Breast epithelium (tissue), 3 donors: ENCODE results near the gene NMBR.

Experiments used
- POLR2A ChIP-seq: fragments of 450-650 bp; IDR thresholded peaks from one replicate; pipeline ENCODE4 v1.6.1; 2016; ENCODE audit warnings: antibody characterized with exemption, mild to moderate bottlenecking, moderate library complexity
- POLR2AphosphoS5 ChIP-seq, 3 donors: sonication (generic); formaldehyde crosslinking; IDR thresholded peaks; one replicate each; pipeline ENCODE4 v1.6.1; 2017; ENCODE audit warnings: antibody characterized with exemption in 3 of 3
- TF ChIP-seq, protein P1 (sequence below), 3 donors: fragments of 450-650 bp; IDR thresholded peaks; one replicate each; pipeline ENCODE4 v1.5.1; 2016 to 2017; ENCODE audit warnings: antibody characterized with exemption in 3 of 3, mild to moderate bottlenecking in 3 of 3, moderate library complexity in 3 of 3

DNA sequence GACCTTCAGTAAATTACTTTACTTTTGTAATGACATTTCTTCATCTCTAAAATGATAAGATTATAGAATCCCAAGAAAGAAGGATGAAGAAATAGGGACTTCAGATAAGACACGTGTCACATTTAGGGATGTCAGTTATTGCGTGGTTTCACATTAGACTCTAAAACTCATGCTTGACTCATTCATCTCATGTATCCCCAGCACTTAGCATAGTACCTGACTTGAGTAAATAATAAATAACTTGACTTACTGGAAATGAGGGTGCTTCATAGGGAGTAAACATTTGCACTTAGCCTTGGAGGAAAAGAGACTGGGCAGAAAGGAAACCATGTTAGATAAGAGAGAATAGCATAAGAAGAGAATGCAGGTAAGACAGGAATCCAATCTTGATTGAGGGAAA is 37.4 kb upstream of the NMBR start:
- TF ChIP-seq, protein P1, sequence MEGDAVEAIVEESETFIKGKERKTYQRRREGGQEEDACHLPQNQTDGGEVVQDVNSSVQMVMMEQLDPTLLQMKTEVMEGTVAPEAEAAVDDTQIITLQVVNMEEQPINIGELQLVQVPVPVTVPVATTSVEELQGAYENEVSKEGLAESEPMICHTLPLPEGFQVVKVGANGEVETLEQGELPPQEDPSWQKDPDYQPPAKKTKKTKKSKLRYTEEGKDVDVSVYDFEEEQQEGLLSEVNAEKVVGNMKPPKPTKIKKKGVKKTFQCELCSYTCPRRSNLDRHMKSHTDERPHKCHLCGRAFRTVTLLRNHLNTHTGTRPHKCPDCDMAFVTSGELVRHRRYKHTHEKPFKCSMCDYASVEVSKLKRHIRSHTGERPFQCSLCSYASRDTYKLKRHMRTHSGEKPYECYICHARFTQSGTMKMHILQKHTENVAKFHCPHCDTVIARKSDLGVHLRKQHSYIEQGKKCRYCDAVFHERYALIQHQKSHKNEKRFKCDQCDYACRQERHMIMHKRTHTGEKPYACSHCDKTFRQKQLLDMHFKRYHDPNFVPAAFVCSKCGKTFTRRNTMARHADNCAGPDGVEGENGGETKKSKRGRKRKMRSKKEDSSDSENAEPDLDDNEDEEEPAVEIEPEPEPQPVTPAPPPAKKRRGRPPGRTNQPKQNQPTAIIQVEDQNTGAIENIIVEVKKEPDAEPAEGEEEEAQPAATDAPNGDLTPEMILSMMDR (IDR thresholded peaks at IDR 0.05) = no peak
- TF ChIP-seq POLR2AphosphoS5 (IDR thresholded peaks at IDR 0.05) (no peak), POLR2A (no peak)
